HepG2 (cell line): ENCODE measurements around the gene INKA2. TPM values are rescaled to one million over a fixed set of nuclear protein-coding genes. Genes with fewer than 3 reads are reported as not detected.

Experiments
- DNMT1 ChIP-seq: sonication (generic); formaldehyde crosslinking; IDR thresholded peaks from 2 replicates; pipeline ENCODE4 v1.5.1; 2020; ENCODE audit warnings: mild to moderate bottlenecking, missing genetic modification reagents
- ELF3 ChIP-seq: IDR thresholded peaks from 2 replicates; pipeline ENCODE4 v1.6.1; 2016; ENCODE audit warnings: missing genetic modification reagents, missing compliant biosample characterization
- FOSL2 ChIP-seq: sonication (generic); formaldehyde crosslinking; IDR thresholded peaks from 2 replicates; pipeline ENCODE4 v1.4.0; 2020; ENCODE audit warnings: missing genetic modification reagents
- IRF2 ChIP-seq: IDR thresholded peaks from 2 replicates; pipeline ENCODE4 v1.6.1; 2018; ENCODE audit warnings: missing genetic modification reagents, missing compliant biosample characterization
- KDM2A ChIP-seq: sonication (generic); formaldehyde crosslinking; IDR thresholded peaks from 2 replicates; pipeline ENCODE4 v1.4.0; 2020; ENCODE audit warnings: low read depth, missing genetic modification reagents, borderline replicate concordance
- NR2F6 ChIP-seq, 2 experiments: IDR thresholded peaks; 2 replicates each; pipeline ENCODE4 v1.6.1; 2016; ENCODE audit warnings: antibody characterized with exemption in 1 of 2, mild to moderate bottlenecking in 1 of 2
- RAD21 ChIP-seq: fragments of 450-650 bp; formaldehyde crosslinking; IDR thresholded peaks from 2 replicates; pipeline ENCODE4 v1.5.0; 2020; ENCODE audit warnings: mild to moderate bottlenecking
- SSRP1 ChIP-seq: IDR thresholded peaks from 2 replicates; pipeline ENCODE4 v1.6.1; 2016; ENCODE audit warnings: control low read depth
- TEAD3 ChIP-seq: optimal IDR thresholded peaks from 2 replicates; pipeline ENCODE3; 2016; ENCODE audit warnings: borderline replicate concordance
- ZNF20 ChIP-seq: sonication (generic); formaldehyde crosslinking; IDR thresholded peaks from 2 replicates; pipeline ENCODE4 v1.4.0; 2020; ENCODE audit warnings: mild to moderate bottlenecking, moderate library complexity, missing genetic modification reagents
- ZNF331 ChIP-seq: sonication (generic); formaldehyde crosslinking; IDR thresholded peaks from 2 replicates; pipeline ENCODE4 v1.4.0; 2020; ENCODE audit warnings: missing genetic modification reagents
- ZNF343 ChIP-seq: sonication (generic); formaldehyde crosslinking; IDR thresholded peaks from 2 replicates; pipeline ENCODE4 v1.4.0; 2020; ENCODE audit warnings: mild to moderate bottlenecking, missing genetic modification reagents
- ZNF496 ChIP-seq: sonication (generic); formaldehyde crosslinking; IDR thresholded peaks from 2 replicates; pipeline ENCODE4 v1.8.1; 2023; ENCODE audit warnings: mild to moderate bottlenecking, moderate library complexity, missing genetic modification reagents; ENCODE audit not compliant: insufficient replicate concordance
- ZNF772 ChIP-seq: sonication (generic); formaldehyde crosslinking; IDR thresholded peaks from 2 replicates; pipeline ENCODE4 v1.5.0; 2020; ENCODE audit warnings: mild to moderate bottlenecking, missing genetic modification reagents
- polyA plus RNA-seq, 8 experiments: library from polyadenylated mRNA; depleted of rRNA in 3 of 8; stranded (reverse) in 7 of 8; unstranded in 1 of 8; fragments of >200 nt; fragmentation: Illumina TruSeq in 4 of 8; extraction: Trizol in 4 of 8; gene quantifications; 2 replicates each; pipeline versions ENCODE4 v1.2.1 to v1.2.3, GENCODE V29; 2011 to 2016; ENCODE audit warnings: low read depth in 4 of 8, missing spikeins in 1 of 8, mixed read lengths in 1 of 8; ENCODE audit not compliant: insufficient read depth in 1 of 8
- total RNA-seq, 5 experiments: library from RNA; depleted of rRNA; stranded (reverse); fragments of >200 nt; fragmentation: Illumina TruSeq; extraction: Trizol; gene quantifications; 2 replicates each; pipeline ENCODE4 v1.2.3, GENCODE V29; 2016; ENCODE audit warnings: low read depth in 1 of 5
- TF ChIP-seq, protein P1 (sequence below), 2 experiments: fragments of 450-650 bp in 1 of 2; sonication (generic) in 1 of 2; formaldehyde crosslinking in 1 of 2; IDR thresholded peaks; 2 replicates each; pipeline versions ENCODE4 v1.6.1 to v1.8.0; 2016 to 2022; ENCODE audit warnings: antibody characterized with exemption in 1 of 2, mild to moderate bottlenecking in 1 of 2, missing genetic modification reagents in 1 of 2
- TF ChIP-seq, protein P2 (sequence below), 2 experiments: sonication (generic) in 1 of 2; formaldehyde crosslinking in 1 of 2; IDR thresholded peaks; 2 replicates each; pipeline versions ENCODE4 v1.5.1 to v1.6.1; 2011 to 2020; ENCODE audit warnings: borderline replicate concordance in 1 of 2, low read depth in 1 of 2, low read length in 1 of 2, mild to moderate bottlenecking in 1 of 2, missing genetic modification reagents in 1 of 2, moderate library complexity in 1 of 2

Gene INKA2
- total and polyA plus RNA-seq, 2 of the 13 experiments (the other 11 are each of a cell fraction or from before 2014, with no cell fraction given) = 2.6 to 4.6 TPM

DNA sequence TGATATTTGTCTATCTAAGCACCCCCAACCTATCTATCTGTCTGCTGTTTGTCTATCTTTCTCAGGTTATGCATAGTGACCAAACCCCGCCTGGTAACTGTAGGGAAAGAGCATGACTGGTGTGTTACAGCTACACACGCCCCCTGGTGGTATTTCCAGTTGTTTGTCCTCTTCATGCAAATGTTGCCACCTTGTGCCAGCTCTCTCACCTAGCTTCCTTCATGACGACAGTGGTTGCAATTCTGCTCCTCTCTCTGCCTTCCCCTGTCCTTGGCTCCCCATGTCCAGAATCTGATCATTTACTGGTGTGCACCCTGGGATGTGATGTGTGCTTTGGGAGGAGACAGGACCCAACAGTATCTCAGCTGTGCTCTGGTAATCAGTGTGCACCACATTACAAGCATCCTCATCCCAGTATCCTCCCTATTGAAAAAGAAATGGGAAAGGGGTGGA is 8.1 kb upstream of the INKA2 start (continued):
- TF ChIP-seq, protein P1, sequence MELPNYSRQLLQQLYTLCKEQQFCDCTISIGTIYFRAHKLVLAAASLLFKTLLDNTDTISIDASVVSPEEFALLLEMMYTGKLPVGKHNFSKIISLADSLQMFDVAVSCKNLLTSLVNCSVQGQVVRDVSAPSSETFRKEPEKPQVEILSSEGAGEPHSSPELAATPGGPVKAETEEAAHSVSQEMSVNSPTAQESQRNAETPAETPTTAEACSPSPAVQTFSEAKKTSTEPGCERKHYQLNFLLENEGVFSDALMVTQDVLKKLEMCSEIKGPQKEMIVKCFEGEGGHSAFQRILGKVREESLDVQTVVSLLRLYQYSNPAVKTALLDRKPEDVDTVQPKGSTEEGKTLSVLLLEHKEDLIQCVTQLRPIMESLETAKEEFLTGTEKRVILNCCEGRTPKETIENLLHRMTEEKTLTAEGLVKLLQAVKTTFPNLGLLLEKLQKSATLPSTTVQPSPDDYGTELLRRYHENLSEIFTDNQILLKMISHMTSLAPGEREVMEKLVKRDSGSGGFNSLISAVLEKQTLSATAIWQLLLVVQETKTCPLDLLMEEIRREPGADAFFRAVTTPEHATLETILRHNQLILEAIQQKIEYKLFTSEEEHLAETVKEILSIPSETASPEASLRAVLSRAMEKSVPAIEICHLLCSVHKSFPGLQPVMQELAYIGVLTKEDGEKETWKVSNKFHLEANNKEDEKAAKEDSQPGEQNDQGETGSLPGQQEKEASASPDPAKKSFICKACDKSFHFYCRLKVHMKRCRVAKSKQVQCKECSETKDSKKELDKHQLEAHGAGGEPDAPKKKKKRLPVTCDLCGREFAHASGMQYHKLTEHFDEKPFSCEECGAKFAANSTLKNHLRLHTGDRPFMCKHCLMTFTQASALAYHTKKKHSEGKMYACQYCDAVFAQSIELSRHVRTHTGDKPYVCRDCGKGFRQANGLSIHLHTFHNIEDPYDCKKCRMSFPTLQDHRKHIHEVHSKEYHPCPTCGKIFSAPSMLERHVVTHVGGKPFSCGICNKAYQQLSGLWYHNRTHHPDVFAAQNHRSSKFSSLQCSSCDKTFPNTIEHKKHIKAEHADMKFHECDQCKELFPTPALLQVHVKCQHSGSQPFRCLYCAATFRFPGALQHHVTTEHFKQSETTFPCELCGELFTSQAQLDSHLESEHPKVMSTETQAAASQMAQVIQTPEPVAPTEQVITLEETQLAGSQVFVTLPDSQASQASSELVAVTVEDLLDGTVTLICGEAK (IDR thresholded peaks at IDR 0.05) = no peak
- TF ChIP-seq, protein P1 (CRISPR knock-in tag; IDR thresholded peaks at IDR 0.05) = 0 out of 2 replicates have a peak, but pooled peaks have one; percentile 51
- 0 out of 2 replicates have a peak, but pooled peaks have one; percentile 33 for TF ChIP-seq DNMT1 (CRISPR knock-in tag)
- TF ChIP-seq RAD21 = peak; percentile 90
- 0 out of 2 replicates have a peak, but pooled peaks have one; percentile 51 for TF ChIP-seq SSRP1
- no peak for TF ChIP-seq ZNF20 (CRISPR knock-in tag)
- TF ChIP-seq ZNF331 (CRISPR knock-in tag) = 0 out of 2 replicates have a peak, but pooled peaks have one; percentile 30
- no peak for TF ChIP-seq ZNF343 (CRISPR knock-in tag)
- no peak for TF ChIP-seq ZNF496
- peak; percentile 42; the same call in 1 of the 2 replicates for TF ChIP-seq ELF3 (CRISPR knock-in tag)
- TF ChIP-seq KDM2A = peak; percentile 36; the same call in 1 of the 2 replicates
- TF ChIP-seq, protein P2, sequence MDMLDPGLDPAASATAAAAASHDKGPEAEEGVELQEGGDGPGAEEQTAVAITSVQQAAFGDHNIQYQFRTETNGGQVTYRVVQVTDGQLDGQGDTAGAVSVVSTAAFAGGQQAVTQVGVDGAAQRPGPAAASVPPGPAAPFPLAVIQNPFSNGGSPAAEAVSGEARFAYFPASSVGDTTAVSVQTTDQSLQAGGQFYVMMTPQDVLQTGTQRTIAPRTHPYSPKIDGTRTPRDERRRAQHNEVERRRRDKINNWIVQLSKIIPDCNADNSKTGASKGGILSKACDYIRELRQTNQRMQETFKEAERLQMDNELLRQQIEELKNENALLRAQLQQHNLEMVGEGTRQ (IDR thresholded peaks at IDR 0.05; ENCODE audit: low read depth, low read length) = no peak
- TF ChIP-seq, protein P2 (CRISPR knock-in tag; IDR thresholded peaks at IDR 0.05; ENCODE audit: borderline replicate concordance) = no peak
- no peak for TF ChIP-seq NR2F6 (IDR thresholded peaks at IDR 0.05)
- TF ChIP-seq NR2F6 (CRISPR knock-in tag; IDR thresholded peaks at IDR 0.05) = 0 out of 2 replicates have a peak, but pooled peaks have one; percentile 6
- 0 out of 2 replicates have a peak, but pooled peaks have one; percentile 27 for TF ChIP-seq FOSL2 (CRISPR knock-in tag)
- TF ChIP-seq TEAD3 (CRISPR knock-in tag) = peak; percentile 35
- 0 out of 2 replicates have a peak, but pooled peaks have one; percentile 41 for TF ChIP-seq ZNF772 (CRISPR knock-in tag)
- TF ChIP-seq IRF2 (CRISPR knock-in tag) = 0 out of 2 replicates have a peak, but pooled peaks have one; percentile 45
